ENCODE measurements around the gene DR1. TPM values are rescaled to one million over a fixed set of nuclear protein-coding genes. Genes with fewer than 3 reads are reported as not detected.

The DR1 gene
- total RNA-seq, 1 donor from 2014 or later = 66.9 TPM

GRCh38 chr1:93322349-93322748 lies 23.4 kb upstream of the DR1 start:
- no peak overlapping the region for H3K4me3 Mint-ChIP-seq (ENCODE audit: unreplicated experiment)

GRCh38 chr1:93323185-93323820 lies 22.4 kb upstream of the DR1 start:
- Mint-ChIP-seq H3K4me1 (ENCODE audit: low read depth) (peaks cover 15% of the 10 kb centered on the region), H3K36me3 (ENCODE audit: low read depth) (peaks cover 1% of the 10 kb centered on the region), H3K27ac (ENCODE audit: unreplicated experiment) (no peak overlapping the region), H3K9me3 (ENCODE audit: low read depth) (no peaks in the 10 kb centered on the region), H3K27me3 (ENCODE audit: low read depth) (no peaks in the 10 kb centered on the region), H3K4me3 (ENCODE audit: unreplicated experiment) (no peak overlapping the region)
- no peak for DNase-seq (ENCODE audit: low spot score)
- no peak for TF ChIP-seq CTCF (IDR thresholded peaks at IDR 0.05)

More at GRCh38 chr1:93322349-93322748, 23.4 kb upstream of the DR1 start:
- no peak for TF ChIP-seq CTCF (IDR thresholded peaks at IDR 0.05)
- no peak overlapping the region for H3K27ac Mint-ChIP-seq (ENCODE audit: unreplicated experiment)
- no peaks in the 10 kb centered on the region for H3K9me3 Mint-ChIP-seq (ENCODE audit: low read depth)
- H3K36me3 Mint-ChIP-seq (ENCODE audit: low read depth) = peaks cover 1% of the 10 kb centered on the region
- H3K4me1 Mint-ChIP-seq (ENCODE audit: low read depth) = peaks cover 15% of the 10 kb centered on the region
- no peak for DNase-seq (ENCODE audit: low spot score)
- no peaks in the 10 kb centered on the region for H3K27me3 Mint-ChIP-seq (ENCODE audit: low read depth)

GRCh38 chr1:93324486-93325464 lies 20.9 kb upstream of the DR1 start:
- Mint-ChIP-seq H3K36me3 (ENCODE audit: low read depth) (peaks cover under 1% of the 10 kb centered on the region), H3K9me3 (ENCODE audit: low read depth) (no peaks in the 10 kb centered on the region), H3K27me3 (ENCODE audit: low read depth) (no peaks in the 10 kb centered on the region), H3K27ac (ENCODE audit: unreplicated experiment) (peak overlapping the region; percentile 60), H3K4me3 (ENCODE audit: unreplicated experiment) (no peak overlapping the region), H3K4me1 (ENCODE audit: low read depth) (peaks cover 22% of the 10 kb centered on the region)
- TF ChIP-seq CTCF (IDR thresholded peaks at IDR 0.05) = no peak
- DNase-seq (ENCODE audit: low spot score) = no peak

- H3K9me3 Mint-ChIP-seq (ENCODE audit: low read depth) = no peaks in the 10 kb centered on the region
- H3K27me3 Mint-ChIP-seq (ENCODE audit: low read depth) = no peaks in the 10 kb centered on the region
- no peak for DNase-seq (ENCODE audit: low spot score)
- peaks cover 24% of the 10 kb centered on the region for H3K4me1 Mint-ChIP-seq (ENCODE audit: low read depth)
- no peak overlapping the region for H3K4me3 Mint-ChIP-seq (ENCODE audit: unreplicated experiment)
- no peak for TF ChIP-seq CTCF (IDR thresholded peaks at IDR 0.05)
- H3K27ac Mint-ChIP-seq (ENCODE audit: unreplicated experiment) = peak overlapping the region; percentile 57
- peaks cover 3% of the 10 kb centered on the region for H3K36me3 Mint-ChIP-seq (ENCODE audit: low read depth)
These were observed 16.6 kb upstream of the DR1 start for GRCh38 chr1:93328809-93329760.

Data from chondrocyte (in vitro differentiated cells).